ENCODE results near the gene UVSSA. TPM values are rescaled to one million over a fixed set of nuclear protein-coding genes. Genes with fewer than 3 reads are reported as not detected.

Gene UVSSA
- total RNA-seq, 4 donors from 2014 or later: 13.5 to 114 (median 34.2) TPM

GRCh38 chr4:1405636-1406393, 58.8 kb downstream of the UVSSA start:
- no peak for DNase-seq
- Histone ChIP-seq H3K9me3 (no peaks in the 10 kb centered on the region), H3K4me3 (no peak overlapping the region), H3K27me3 (peaks cover 100% of the 10 kb centered on the region), H3K4me1 (peaks cover 0 to 24% (median 5%) of the 10 kb centered on the region in 4 donors), H3K27ac (no peak overlapping the region), H3K36me3 (no peaks in the 10 kb centered on the region)
- TF ChIP-seq POLR2A (IDR thresholded peaks at IDR 0.05): no peak
- no peak for TF ChIP-seq POLR2AphosphoS5 (IDR thresholded peaks at IDR 0.05)
- no peak for TF ChIP-seq CTCF (IDR thresholded peaks at IDR 0.05)
- no peak for TF ChIP-seq EP300 (IDR thresholded peaks at IDR 0.05; ENCODE audit: low read depth)
- intact Hi-C loops (cut with DNase I; ENCODE audit: low total_unique reads) (no loop called here), in situ Hi-C loops (cut with MboI; ENCODE audit: low pct_ligation_motif_present in 1 of 4, low pct_unique_long_range_greater_than_20kb in 1 of 4, low sequenced_read_pairs in 3 of 4) (no loop called here)
- WGBS, 2 donors (ENCODE audit: low coverage in 1 of 2): 35 to 63% methylated on average over 10 to 44 of the region's 90 CpGs

DNA sequence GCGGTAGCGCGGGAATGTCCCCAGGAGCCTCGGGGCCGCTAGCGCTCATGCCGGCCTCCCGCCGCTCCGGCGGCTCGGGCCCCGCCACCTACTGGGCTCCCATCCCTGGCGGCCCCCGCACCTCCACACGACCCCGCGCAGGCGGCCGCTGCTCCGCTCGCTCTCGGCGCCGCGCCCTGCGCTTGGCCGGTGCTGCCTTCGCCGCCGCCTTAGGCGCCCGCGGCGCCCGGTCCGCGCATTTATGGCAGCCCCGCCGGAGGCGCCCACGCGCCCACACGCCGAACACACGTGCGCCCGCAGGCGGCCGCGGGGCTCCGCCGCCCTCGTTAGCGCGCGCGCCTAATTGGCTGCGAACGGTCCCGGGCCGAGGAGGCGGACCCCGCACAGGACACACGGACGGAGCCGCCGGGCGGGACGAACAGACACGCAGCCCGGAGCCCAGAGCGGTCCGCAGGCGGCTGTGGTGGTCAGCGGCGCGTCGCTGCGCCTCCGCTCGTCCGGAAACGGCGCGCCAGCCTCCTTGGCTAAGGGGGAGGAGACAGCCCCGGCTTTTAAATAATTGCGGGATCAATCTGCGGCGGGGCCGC, 59.5 kb downstream of the UVSSA start, which contains the start of gene NKX1-1:
Gene NKX1-1 (minus strand): TSS at position 49 of the 587 bp plus-strand sequence. CDS start 0 bp downstream, at position 49.
- H3K9me3 ChIP-seq: no peaks in the 10 kb centered on the region
- 21% methylated on average over 70 of the region's 91 CpGs; no CpG with 5 or more reads in 1 of the 2 donors for WGBS, 2 donors (ENCODE audit: low coverage in 1 of 2)
- H3K27me3 ChIP-seq: peaks cover 100% of the 10 kb centered on the region
- no peak within 1 kb of the TSS for H3K4me3 ChIP-seq
- TF ChIP-seq EP300 (IDR thresholded peaks at IDR 0.05; ENCODE audit: low read depth): no peak
- TF ChIP-seq CTCF (IDR thresholded peaks at IDR 0.05): no peak
- no peak for TF ChIP-seq POLR2AphosphoS5 (IDR thresholded peaks at IDR 0.05)
- no peak for TF ChIP-seq POLR2A (IDR thresholded peaks at IDR 0.05)
- in situ Hi-C loops (cut with MboI; ENCODE audit: low pct_ligation_motif_present in 1 of 4, low pct_unique_long_range_greater_than_20kb in 1 of 4, low sequenced_read_pairs in 3 of 4) (no loop called here), intact Hi-C loops (cut with DNase I; ENCODE audit: low total_unique reads) (no loop called here)
- DNase-seq: no peak
- H3K4me1 ChIP-seq: peaks cover 0 to 24% (median 5%) of the 10 kb centered on the region in 4 donors
- H3K27ac ChIP-seq: no peak within 1 kb of the TSS
- H3K36me3 ChIP-seq: no peaks in the 10 kb centered on the region

DNA sequence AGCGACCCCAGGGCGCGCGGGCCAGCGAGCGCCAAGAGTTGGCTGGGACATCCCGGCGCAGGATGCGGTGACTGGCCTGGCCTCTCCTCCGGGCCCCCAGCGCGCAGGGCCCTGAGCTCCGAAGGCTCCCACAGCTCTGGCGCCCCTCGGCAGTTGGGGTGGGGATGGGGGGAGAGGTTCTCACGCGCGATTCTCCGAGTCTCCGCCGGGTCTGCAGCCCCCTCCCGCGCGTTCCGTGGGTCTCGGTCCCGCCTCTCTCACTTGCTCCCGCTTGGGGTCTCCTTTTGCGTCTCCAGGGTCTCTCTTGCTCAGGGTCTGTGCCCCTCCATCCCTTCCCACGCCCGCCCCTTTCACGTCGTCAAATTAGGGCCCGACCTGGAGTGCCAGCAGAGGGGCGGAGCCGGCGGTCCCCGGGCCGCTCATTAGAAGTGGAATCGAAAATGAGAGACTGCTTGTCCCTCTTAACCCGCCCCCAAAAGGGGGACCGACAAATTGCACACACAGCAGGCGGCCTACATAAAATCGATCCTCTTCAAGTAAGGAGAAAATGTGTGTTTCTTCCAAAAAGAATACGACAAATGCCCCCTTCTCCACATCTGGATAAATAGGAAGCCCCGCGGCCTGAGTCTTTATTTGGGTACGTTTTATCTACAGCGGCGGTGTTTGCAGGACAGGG, 60.1 kb downstream of the UVSSA start:
- intact Hi-C loops (cut with DNase I; ENCODE audit: low total_unique reads): no loop called here
- no peak overlapping the region for H3K4me3 ChIP-seq
- in situ Hi-C loops (cut with MboI; ENCODE audit: low pct_ligation_motif_present in 1 of 4, low pct_unique_long_range_greater_than_20kb in 1 of 4, low sequenced_read_pairs in 3 of 4): no loop called here
- no peak overlapping the region for H3K27ac ChIP-seq
- no peaks in the 10 kb centered on the region for H3K9me3 ChIP-seq
- peaks cover 0 to 23% (median 5%) of the 10 kb centered on the region in 4 donors for H3K4me1 ChIP-seq
- no peaks in the 10 kb centered on the region for H3K36me3 ChIP-seq
- H3K27me3 ChIP-seq: peaks cover 100% of the 10 kb centered on the region
- 26% methylated on average over 39 of the region's 50 CpGs; no CpG with 5 or more reads in 1 of the 2 donors for WGBS, 2 donors (ENCODE audit: low coverage in 1 of 2)
- DNase-seq: no peak
- no peak for TF ChIP-seq POLR2A (IDR thresholded peaks at IDR 0.05)
- TF ChIP-seq POLR2AphosphoS5 (IDR thresholded peaks at IDR 0.05): no peak

DNA sequence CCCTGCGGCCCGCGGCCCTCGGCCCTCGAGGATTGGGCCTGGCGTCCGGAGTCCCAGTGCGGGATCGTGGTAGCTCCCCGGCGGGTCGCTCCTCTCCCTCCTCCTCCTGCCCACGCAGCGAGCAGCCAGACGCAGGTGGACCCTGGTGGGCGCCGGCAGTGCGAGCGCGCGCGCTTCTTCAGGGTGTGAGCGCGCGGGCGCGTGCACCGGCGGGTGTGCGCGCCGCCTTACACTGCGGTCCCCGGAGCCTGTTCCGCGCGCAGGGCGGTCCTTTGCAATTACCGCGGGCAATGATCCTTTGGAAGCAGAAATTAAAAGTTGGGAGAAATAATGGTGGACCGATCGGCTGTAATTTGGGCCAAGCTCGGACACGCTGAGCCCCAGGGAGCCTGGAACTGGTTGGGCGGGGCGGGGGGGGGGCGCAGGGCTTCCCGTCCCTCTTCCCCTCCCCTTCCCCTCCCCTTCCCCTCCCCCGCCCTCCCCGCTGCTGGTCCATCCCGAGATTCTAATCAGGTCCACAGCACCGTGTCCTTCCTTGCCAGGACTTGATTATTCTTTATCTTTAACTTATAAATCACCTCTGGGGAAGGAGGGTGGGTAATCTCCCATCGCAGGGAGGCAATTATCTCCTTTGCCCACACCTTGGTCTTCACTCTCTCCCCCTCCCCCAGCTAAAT, 60.8 kb downstream of the UVSSA start:
- H3K27me3 ChIP-seq: peaks cover 100% of the 10 kb centered on the region
- in situ Hi-C loops (cut with MboI; ENCODE audit: low pct_ligation_motif_present in 1 of 4, low pct_unique_long_range_greater_than_20kb in 1 of 4, low sequenced_read_pairs in 3 of 4): no loop called here
- H3K4me3 ChIP-seq: no peak overlapping the region
- no peak for DNase-seq
- intact Hi-C loops (cut with DNase I; ENCODE audit: low total_unique reads): no loop called here
- H3K27ac ChIP-seq: no peak overlapping the region
- H3K36me3 ChIP-seq: no peaks in the 10 kb centered on the region
- H3K4me1 ChIP-seq: peaks cover 0 to 16% (median 5%) of the 10 kb centered on the region in 4 donors
- whole genome bisulfite sequencing, 2 donors (ENCODE audit: low coverage in 1 of 2): 0 to 21% methylated on average over 2 to 40 of the region's 53 CpGs
- H3K9me3 ChIP-seq: no peaks in the 10 kb centered on the region
- TF ChIP-seq CTCF (IDR thresholded peaks at IDR 0.05) (no peak), EP300 (IDR thresholded peaks at IDR 0.05; ENCODE audit: low read depth) (no peak), POLR2AphosphoS5 (IDR thresholded peaks at IDR 0.05) (no peak)
